HT1080 (cell line): ENCODE results near the gene TLCD3A. TPM values are rescaled to one million over a fixed set of nuclear protein-coding genes. Genes with fewer than 3 reads are reported as not detected.
A peak's percentile ranks its signal among the peaks of the same experiment; 100 is the strongest.
"Not testable (repeated sequence)": the region's sequence is repeated elsewhere in the genome, so short reads cannot be mapped to it uniquely, and the experiment has no call there.

ENCODE experiments used
- DNase-seq: peaks from one replicate; pipeline ENCODE4 v3.0.0-alpha.2; 2015; ENCODE audit warnings: low read depth
- total RNA-seq: library from RNA; depleted of rRNA; stranded (reverse); fragments of >200 nt; shearing (Covaris generic); gene quantifications from 2 replicates; pipeline ENCODE4 v1.2.3, GENCODE V29; 2014

TLCD3A gene
- total RNA-seq, 1 experiment from 2014 or later = 39.4 TPM

- no peak for DNase-seq
These were observed 14.6 kb downstream of the TLCD3A start for GRCh38 chr17:746783-747629.

- DNase-seq = not testable (repeated sequence)
These were observed 16.2 kb downstream of the TLCD3A start for GRCh38 chr17:748604-749003.

GRCh38 chr17:749359-749758, 17.0 kb downstream of the TLCD3A start:
- not testable (repeated sequence) for DNase-seq

- no peak for DNase-seq
These were observed 18.1 kb downstream of the TLCD3A start for GRCh38 chr17:750431-751037.

GRCh38 chr17:751269-752001, 19.0 kb downstream of the TLCD3A start:
- DNase-seq = no peak

- peak; percentile 87 for DNase-seq
These were observed 19.7 kb downstream of the TLCD3A start, which contains the start of gene GEMIN4 for GRCh38 chr17:752002-752619. Gene GEMIN4 (minus strand): TSS chr17:752264. CDS start chr17:752142, 122 bp downstream.

GRCh38 chr17:752620-753219, 20.3 kb downstream of the TLCD3A start:
- no peak for DNase-seq

GRCh38 chr17:753418-753817, 21.0 kb downstream of the TLCD3A start:
- DNase-seq = no peak

- not testable (repeated sequence) for DNase-seq
These were observed 23.0 kb downstream of the TLCD3A start for GRCh38 chr17:755319-755961.

- not testable (repeated sequence) for DNase-seq
These were observed 23.7 kb downstream of the TLCD3A start for GRCh38 chr17:756010-756567.

GRCh38 chr17:759964-760363, 27.6 kb downstream of the TLCD3A start:
- no peak for DNase-seq

- DNase-seq = no peak
These were observed 28.0 kb downstream of the TLCD3A start for GRCh38 chr17:760371-760770.

- DNase-seq = no peak
These were observed 34.7 kb downstream of the TLCD3A start for GRCh38 chr17:767076-767475.

- no peak for DNase-seq
These were observed 40.6 kb downstream of the TLCD3A start for GRCh38 chr17:773016-773415.

GRCh38 chr17:773467-774312, 41.3 kb downstream of the TLCD3A start:
- no peak for DNase-seq

GRCh38 chr17:774313-774584, 41.9 kb downstream of the TLCD3A start:
- no peak for DNase-seq

- no peak for DNase-seq
These were observed 45.7 kb downstream of the TLCD3A start for GRCh38 chr17:778096-778495.

- peak; percentile 80 for DNase-seq
These were observed 49.7 kb downstream of the TLCD3A start, which contains the start of the genes GLOD4 and MRM3 for GRCh38 chr17:781805-782731. Gene GLOD4 (minus strand): TSS chr17:782280. CDS start chr17:782255, 25 bp downstream. Gene MRM3 (plus strand): TSS chr17:782353. CDS start chr17:782379, 26 bp downstream.
